ENCODE measurements around the gene SKIL.
"Not testable (repeated sequence)": the region's sequence is repeated elsewhere in the genome, so short reads cannot be mapped to it uniquely, and the experiment has no call there.

The SKIL gene

DNA sequence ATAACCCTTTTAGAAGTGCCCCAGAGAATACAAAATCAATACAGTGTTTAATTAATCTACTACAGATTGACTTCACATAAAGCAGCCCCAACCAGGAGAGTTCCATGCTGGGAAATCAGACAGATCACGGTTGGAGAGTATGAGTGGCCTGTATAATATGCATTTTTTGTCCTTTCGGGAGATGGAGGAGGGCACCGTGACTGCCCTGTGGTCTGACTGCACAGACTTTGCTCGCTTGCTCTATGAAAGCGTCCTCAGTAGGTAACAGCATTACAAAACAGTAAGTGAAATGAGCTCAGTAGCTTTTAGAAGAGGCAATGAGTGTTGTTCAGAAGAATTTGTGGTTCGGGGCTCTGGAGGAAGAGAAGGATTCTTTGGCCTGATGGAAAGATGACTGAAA, 34.2 kb upstream of the SKIL start:
- TF ChIP-seq, protein P1, sequence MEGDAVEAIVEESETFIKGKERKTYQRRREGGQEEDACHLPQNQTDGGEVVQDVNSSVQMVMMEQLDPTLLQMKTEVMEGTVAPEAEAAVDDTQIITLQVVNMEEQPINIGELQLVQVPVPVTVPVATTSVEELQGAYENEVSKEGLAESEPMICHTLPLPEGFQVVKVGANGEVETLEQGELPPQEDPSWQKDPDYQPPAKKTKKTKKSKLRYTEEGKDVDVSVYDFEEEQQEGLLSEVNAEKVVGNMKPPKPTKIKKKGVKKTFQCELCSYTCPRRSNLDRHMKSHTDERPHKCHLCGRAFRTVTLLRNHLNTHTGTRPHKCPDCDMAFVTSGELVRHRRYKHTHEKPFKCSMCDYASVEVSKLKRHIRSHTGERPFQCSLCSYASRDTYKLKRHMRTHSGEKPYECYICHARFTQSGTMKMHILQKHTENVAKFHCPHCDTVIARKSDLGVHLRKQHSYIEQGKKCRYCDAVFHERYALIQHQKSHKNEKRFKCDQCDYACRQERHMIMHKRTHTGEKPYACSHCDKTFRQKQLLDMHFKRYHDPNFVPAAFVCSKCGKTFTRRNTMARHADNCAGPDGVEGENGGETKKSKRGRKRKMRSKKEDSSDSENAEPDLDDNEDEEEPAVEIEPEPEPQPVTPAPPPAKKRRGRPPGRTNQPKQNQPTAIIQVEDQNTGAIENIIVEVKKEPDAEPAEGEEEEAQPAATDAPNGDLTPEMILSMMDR (IDR thresholded peaks at IDR 0.05; ENCODE audit: low read depth, low read length, missing control alignments), result no peak
- no peak overlapping the region for H3K4me3 ChIP-seq (replicated peaks; ENCODE audit: low read depth, low read length)
- DNase-seq (ENCODE audit: extremely low read depth, low read depth), result no peak

DNA sequence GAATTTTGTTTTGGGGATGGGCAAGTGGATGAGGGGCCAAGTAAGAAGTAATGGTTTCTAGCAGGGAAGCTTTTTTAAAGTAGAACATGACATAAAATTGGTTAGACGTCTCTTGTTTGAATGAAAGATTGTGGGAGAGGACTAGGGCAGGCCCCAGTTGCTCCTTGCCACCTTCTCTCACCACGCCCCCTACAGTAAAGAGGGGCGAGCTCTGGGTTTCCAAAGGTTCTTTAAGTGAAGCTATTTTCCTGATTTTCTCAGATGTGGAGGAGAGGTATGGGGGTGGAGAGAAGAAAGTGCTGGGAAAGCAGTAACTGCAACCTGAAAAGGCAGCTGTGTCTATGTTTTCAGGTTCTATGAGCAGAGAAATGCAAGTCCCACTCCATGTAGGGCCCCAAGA, 32.6 kb upstream of the SKIL start:
- H3K4me3 ChIP-seq (replicated peaks; ENCODE audit: low read depth, low read length), result no peak overlapping the region
- TF ChIP-seq, protein P1 (IDR thresholded peaks at IDR 0.05; ENCODE audit: low read depth, low read length, missing control alignments), result no peak
- DNase-seq (ENCODE audit: extremely low read depth, low read depth), result no peak

DNA sequence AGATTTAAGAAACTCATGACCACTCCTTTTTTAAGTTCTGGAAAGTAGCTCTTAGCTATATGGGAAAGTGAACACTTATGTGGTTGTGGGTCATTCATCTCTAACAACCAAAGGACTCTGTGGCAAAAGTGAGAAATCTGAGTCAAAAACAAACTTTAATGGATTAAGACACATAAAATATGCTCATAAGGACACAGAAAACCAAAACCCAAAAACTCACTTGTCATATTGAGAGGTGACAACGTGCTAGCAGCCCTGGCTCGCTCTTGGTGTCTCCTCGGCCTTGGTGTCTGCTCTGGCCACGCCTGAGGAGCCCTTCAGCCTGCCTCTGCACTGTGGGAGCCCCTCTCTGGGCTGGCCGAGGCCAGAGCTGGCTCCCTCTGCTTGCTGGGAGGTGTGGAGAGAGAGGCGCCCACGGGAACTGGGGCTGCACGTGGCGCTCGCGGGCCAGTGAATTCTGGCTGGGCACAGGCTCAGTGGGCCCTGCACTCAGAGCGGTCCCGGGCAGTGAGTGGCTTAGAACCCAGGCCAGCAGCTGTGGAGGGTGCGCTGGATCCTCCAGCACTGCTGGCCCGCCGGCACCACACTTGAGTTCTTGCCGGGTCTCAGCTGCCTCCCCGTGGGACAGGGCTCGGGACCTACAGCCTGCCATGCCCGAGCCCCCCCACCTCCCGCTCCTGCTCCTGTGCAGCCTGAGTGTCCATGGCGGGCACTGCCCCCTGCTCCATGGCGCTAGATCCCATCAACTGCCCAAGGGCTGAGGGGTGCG, 30.3 kb upstream of the SKIL start:
- H3K4me3 ChIP-seq (replicated peaks; ENCODE audit: low read depth, low read length), result no peak overlapping the region
- TF ChIP-seq, protein P1 (IDR thresholded peaks at IDR 0.05; ENCODE audit: low read depth, low read length, missing control alignments), result no peak
- DNase-seq (ENCODE audit: extremely low read depth, low read depth), result no peak

DNA sequence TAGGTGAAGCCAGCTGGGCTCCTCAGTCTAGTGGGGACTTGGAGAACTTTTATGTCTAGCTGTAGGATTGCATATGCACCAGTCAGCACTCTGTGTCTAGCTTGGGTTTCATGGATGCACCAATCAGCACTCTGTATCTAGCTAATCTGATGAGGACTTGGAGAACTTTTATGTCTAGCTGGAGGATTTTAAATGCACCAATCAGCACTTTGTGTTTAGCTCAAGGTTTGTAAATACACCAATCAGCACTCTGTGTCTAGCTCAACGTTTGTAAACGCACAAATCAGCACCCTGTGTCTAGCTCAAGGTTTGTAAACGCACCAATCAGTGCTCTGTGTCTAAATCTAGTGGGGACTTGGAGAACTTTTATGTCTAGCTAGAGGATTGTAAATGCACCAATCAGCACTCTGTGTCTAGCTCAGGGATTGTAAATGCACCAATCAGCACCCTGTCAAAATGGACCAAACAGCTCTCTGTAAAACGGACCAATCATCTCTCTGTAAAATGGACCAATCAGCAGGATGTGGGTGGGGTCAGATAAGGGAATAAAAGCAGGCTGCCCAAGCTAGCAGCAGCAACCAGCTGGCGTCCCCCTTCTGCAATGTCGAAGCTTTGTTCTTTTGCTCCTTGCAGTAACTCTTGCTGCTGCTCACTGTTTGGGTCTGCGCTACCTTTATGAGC, 29.5 kb upstream of the SKIL start:
- DNase-seq (ENCODE audit: extremely low read depth, low read depth); H3K4me3 ChIP-seq (replicated peaks; ENCODE audit: low read depth, low read length): not testable (repeated sequence)

DNA sequence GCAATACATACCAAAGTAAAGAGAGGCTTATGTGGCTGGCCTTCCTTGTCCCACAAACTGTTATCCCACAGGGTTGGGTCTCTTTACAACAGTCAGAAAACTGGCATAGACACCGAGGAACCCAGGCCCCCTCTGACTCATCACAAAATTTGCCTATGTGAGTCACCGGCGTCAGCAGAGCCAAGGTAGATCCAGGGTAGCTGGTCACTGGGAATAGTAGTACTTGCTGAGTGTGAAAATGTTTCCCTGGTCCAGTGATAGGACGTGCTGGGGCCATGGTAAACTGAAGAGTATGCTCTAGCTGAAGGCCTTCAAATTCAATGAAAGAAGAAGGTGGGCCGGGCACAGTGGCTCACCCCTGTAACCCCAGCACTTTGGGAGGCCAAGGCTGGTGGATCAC, 27.1 kb upstream of the SKIL start:
- H3K4me3 ChIP-seq (replicated peaks; ENCODE audit: low read depth, low read length), result no peak overlapping the region
- DNase-seq (ENCODE audit: extremely low read depth, low read depth), result peak; percentile 10
- TF ChIP-seq, protein P1 (IDR thresholded peaks at IDR 0.05; ENCODE audit: low read depth, low read length, missing control alignments), result no peak

DNA sequence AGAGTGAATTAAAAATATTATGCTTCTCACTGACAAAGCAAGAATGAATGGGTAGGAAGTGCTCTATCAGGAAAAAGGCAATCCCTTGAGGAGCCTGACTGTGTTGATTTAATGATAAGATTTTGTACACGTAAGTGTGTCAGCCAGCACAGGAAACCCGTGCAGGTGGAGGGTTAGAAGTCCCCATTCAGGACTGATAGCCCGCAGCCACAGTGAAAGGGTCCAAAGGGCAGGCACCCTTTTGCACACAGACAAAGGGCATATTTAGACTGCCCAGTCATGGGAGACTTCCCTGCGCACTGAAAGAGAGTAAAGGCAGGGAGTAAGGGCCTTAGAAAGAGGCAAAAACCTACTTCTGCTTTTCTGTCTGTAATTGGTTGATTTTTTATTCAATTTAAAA, 26.4 kb upstream of the SKIL start:
- TF ChIP-seq, protein P1 (IDR thresholded peaks at IDR 0.05; ENCODE audit: low read depth, low read length, missing control alignments), result no peak
- no peak overlapping the region for H3K4me3 ChIP-seq (replicated peaks; ENCODE audit: low read depth, low read length)
- DNase-seq (ENCODE audit: extremely low read depth, low read depth), result no peak

DNA sequence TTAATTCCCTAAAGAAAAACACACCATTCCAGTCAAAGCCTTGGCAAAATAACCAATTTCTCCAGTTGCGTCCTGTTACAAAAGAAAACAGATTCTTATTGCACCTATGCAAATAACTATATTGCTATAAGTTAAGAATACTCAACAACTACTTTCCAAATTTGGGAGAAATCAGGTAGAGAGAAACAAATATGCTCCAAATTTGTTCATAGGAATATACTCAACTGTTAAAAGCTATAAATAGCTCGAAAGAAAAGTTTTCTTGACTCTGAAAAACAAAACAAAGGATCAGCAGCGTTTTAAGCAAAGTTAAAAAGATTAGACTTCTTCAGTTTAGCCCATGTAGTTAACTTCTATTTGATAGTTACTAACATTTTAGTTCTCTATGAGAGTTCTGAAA, 20.1 kb upstream of the SKIL start:
- TF ChIP-seq, protein P1 (IDR thresholded peaks at IDR 0.05; ENCODE audit: low read depth, low read length, missing control alignments), result no peak
- DNase-seq (ENCODE audit: extremely low read depth, low read depth), result no peak

More for the DNA sequence above, 20.1 kb upstream of the SKIL start:
- H3K4me3 ChIP-seq (replicated peaks; ENCODE audit: low read depth, low read length), result no peak overlapping the region
